Loucy (cell line): ENCODE measurements around the gene DDX10.

Experiments used
- EZH2phosphoT487 ChIP-seq: fragments of 200-600 bp; IDR thresholded peaks from 2 replicates; pipeline ENCODE4 v1.6.1; 2018; ENCODE audit warnings: antibody characterized with exemption, mild to moderate bottlenecking, moderate library complexity, borderline replicate concordance
- TF ChIP-seq, protein P1 (sequence below): fragments of 200-600 bp; sonication (generic); conservative IDR thresholded peaks from 2 replicates; pipeline ENCODE4 v1.5.1; 2014; ENCODE audit warnings: mild to moderate bottlenecking, antibody characterized with exemption, low read length

DNA sequence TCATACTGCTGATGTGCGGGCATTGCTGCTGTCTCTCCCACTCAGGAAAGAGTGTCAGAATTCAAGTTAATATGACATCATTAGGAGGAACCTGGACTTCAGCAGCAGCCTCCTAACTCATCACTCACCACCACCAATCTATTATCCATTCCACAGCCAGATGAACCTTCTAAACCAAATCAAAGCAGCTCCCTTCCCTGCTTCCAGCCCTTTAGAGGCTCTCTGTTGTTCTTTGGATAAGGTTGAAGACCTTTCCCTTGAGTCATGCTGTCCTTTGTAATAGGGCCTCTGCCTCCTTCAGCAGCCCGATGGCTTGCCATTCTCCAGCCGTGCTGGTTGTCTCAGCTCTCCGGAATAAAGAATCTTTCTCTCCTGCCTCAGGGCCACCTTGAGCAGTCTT, 301.3 kb downstream of the DDX10 start:
- TF ChIP-seq EZH2phosphoT487 = no peak
- TF ChIP-seq, protein P1, sequence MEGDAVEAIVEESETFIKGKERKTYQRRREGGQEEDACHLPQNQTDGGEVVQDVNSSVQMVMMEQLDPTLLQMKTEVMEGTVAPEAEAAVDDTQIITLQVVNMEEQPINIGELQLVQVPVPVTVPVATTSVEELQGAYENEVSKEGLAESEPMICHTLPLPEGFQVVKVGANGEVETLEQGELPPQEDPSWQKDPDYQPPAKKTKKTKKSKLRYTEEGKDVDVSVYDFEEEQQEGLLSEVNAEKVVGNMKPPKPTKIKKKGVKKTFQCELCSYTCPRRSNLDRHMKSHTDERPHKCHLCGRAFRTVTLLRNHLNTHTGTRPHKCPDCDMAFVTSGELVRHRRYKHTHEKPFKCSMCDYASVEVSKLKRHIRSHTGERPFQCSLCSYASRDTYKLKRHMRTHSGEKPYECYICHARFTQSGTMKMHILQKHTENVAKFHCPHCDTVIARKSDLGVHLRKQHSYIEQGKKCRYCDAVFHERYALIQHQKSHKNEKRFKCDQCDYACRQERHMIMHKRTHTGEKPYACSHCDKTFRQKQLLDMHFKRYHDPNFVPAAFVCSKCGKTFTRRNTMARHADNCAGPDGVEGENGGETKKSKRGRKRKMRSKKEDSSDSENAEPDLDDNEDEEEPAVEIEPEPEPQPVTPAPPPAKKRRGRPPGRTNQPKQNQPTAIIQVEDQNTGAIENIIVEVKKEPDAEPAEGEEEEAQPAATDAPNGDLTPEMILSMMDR = no peak
